HepG2 (cell line): ENCODE measurements around the gene ANKRD2. TPM values are rescaled to one million over a fixed set of nuclear protein-coding genes. Genes with fewer than 3 reads are reported as not detected.

Experiments
- ATAC-seq: fragments of 200-7000 bp; cut with Tn5 transposase; 3 replicates; pipeline ENCODE4 v1.9.1; 2020; ENCODE audit warnings: mild to moderate bottlenecking, moderate library complexity
- BruUV-seq: library from RNA; stranded (reverse); fragments of 400-500 nt; replicated peaks from 2 replicates; lab custom pipeline; 2021; lab: Mats Ljungman, UMichigan
- CTCF ChIA-PET: fragments of 300-600 bp; formaldehyde crosslinking; extraction: SDS; loops from one replicate; lab custom pipeline; 2021; ENCODE audit warnings: low total read pairs, inconsistent platforms, low intra/inter-chr PET ratio; lab: Yijun Ruan, JAX
- POLR2A ChIA-PET: fragments of 350-600 bp; sonication (Branson Sonifier 250); formaldehyde crosslinking; loops from one replicate; lab custom pipeline; 2020; ENCODE audit warnings: antibody characterized with exemption, inconsistent platforms; lab: Yijun Ruan, JAX
- DNase-seq: peaks from one replicate; pipeline ENCODE4 v3.0.0-alpha.2; 2015; ENCODE audit warnings: low spot score
- FAIRE-seq: peaks from 3 replicates; lab custom pipeline; 2011; peaks lifted over from hg19 to GRCh38; lab: Jason Lieb, UNC
- H2AFZ ChIP-seq: one replicate; pipeline ENCODE4 v1.6.1; 2011; ENCODE audit warnings: low read length, inconsistent platforms
- H3K27ac ChIP-seq: fragments of 300-600 bp; 3 replicates; pipeline ENCODE4 v1.8.0; 2011; ENCODE audit warnings: mixed run types, mild to moderate bottlenecking, mixed read lengths, low read length, inconsistent platforms; ENCODE audit not compliant: insufficient read depth; ENCODE audit errors: extremely low read length
- H3K27me3 ChIP-seq, 2 experiments: fragments of 200-600 bp in 1 of 2; 2 replicates in 1 of 2; 3 replicates in 1 of 2; pipeline versions ENCODE4 v1.6.0 to v1.8.0; 2011; ENCODE audit warnings: low read length in 2 of 2, mild to moderate bottlenecking in 2 of 2, moderate library complexity in 2 of 2, inconsistent platforms in 1 of 2; ENCODE audit not compliant: insufficient read depth in 2 of 2, control insufficient read depth in 1 of 2
- H3K36me3 ChIP-seq, 2 experiments: fragments of 200-600 bp in 1 of 2; replicated peaks in 1 of 2; 2 replicates in 1 of 2; 3 replicates in 1 of 2; pipeline versions ENCODE4 v1.5.1 to v1.8.0; 2011; ENCODE audit warnings: low read length in 2 of 2, inconsistent platforms in 1 of 2; ENCODE audit not compliant: insufficient read depth in 2 of 2, control insufficient read depth in 1 of 2
- H3K4me1 ChIP-seq: 2 replicates; pipeline ENCODE4 v1.5.1; 2012; ENCODE audit warnings: low read length, inconsistent platforms; ENCODE audit not compliant: insufficient read depth
- H3K4me2 ChIP-seq: 2 replicates; pipeline ENCODE4 v1.6.0; 2011; ENCODE audit warnings: low read depth, low read length, inconsistent platforms
- H3K4me3 ChIP-seq, 3 experiments: fragments of 200-600 bp in 1 of 3; sonication (generic), shearing (Covaris generic) in 1 of 3; replicated peaks in 1 of 3; 2 replicates each; pipeline ENCODE4 v1.5.1; 2011 to 2016; ENCODE audit warnings: low read length in 3 of 3, inconsistent platforms in 2 of 3, low read depth in 2 of 3, mild to moderate bottlenecking in 2 of 3, control low read depth in 1 of 3, mixed read lengths in 1 of 3; ENCODE audit not compliant: insufficient read depth in 1 of 3
- H3K79me2 ChIP-seq: one replicate; pipeline ENCODE4 v1.6.1; 2011; ENCODE audit warnings: low read length, inconsistent platforms; ENCODE audit not compliant: insufficient read depth
- H3K9ac ChIP-seq: 2 replicates; pipeline ENCODE4 v1.6.0; 2011; ENCODE audit warnings: mild to moderate bottlenecking, low read depth, low read length, inconsistent platforms; ENCODE audit not compliant: insufficient read depth
- H3K9me3 ChIP-seq: 2 replicates; pipeline ENCODE4 v1.5.1; 2012; ENCODE audit warnings: mild to moderate bottlenecking, low read length
- H4K20me1 ChIP-seq: 2 replicates; pipeline ENCODE4 v1.6.0; 2011; ENCODE audit warnings: inconsistent platforms, mild to moderate bottlenecking, low read length, moderate library complexity; ENCODE audit not compliant: insufficient read depth
- ADNP ChIP-seq: sonication (generic); formaldehyde crosslinking; IDR thresholded peaks from 2 replicates; pipeline ENCODE4 v1.4.0; 2020; ENCODE audit warnings: missing genetic modification reagents
- AGO1 ChIP-seq: fragments of 200-400 bp; formaldehyde crosslinking; IDR thresholded peaks from 2 replicates; pipeline ENCODE4 v1.6.1; 2017; ENCODE audit warnings: mild to moderate bottlenecking, low read depth, low read length, moderate library complexity; ENCODE audit not compliant: poor library complexity, severe bottlenecking
- ELF3 ChIP-seq: IDR thresholded peaks from 2 replicates; pipeline ENCODE4 v1.6.1; 2016; ENCODE audit warnings: missing genetic modification reagents, missing compliant biosample characterization
- FOXK2 ChIP-seq: fragments of 450-650 bp; IDR thresholded peaks from 2 replicates; pipeline ENCODE4 v1.6.1; 2016
- JUND ChIP-seq: sonication (generic); formaldehyde crosslinking; IDR thresholded peaks from 2 replicates; pipeline ENCODE4 v1.8.0; 2022; ENCODE audit warnings: mild to moderate bottlenecking, missing genetic modification reagents
- PAF1 ChIP-seq: IDR thresholded peaks from 2 replicates; pipeline ENCODE4 v1.6.1; 2016; ENCODE audit warnings: missing genetic modification reagents, missing compliant biosample characterization
- PHF5A ChIP-seq: IDR thresholded peaks from one replicate; pipeline ENCODE4 v1.6.1; 2018; ENCODE audit warnings: low read depth, missing genetic modification reagents; ENCODE audit not compliant: unreplicated experiment
- SMAD1 ChIP-seq: sonication (generic); formaldehyde crosslinking; IDR thresholded peaks from 2 replicates; pipeline ENCODE4 v1.4.0; 2020; ENCODE audit warnings: missing genetic modification reagents, low read depth, mild to moderate bottlenecking, borderline replicate concordance
- SP4 ChIP-seq: sonication (generic); formaldehyde crosslinking; IDR thresholded peaks from 2 replicates; pipeline ENCODE4 v1.8.1; 2023; ENCODE audit warnings: mild to moderate bottlenecking, missing genetic modification reagents
- TEAD2 ChIP-seq: sonication (generic); formaldehyde crosslinking; IDR thresholded peaks from 2 replicates; pipeline ENCODE4 v1.9.0; 2021; ENCODE audit warnings: missing genetic modification reagents
- ZHX2 ChIP-seq, 2 experiments: sonication (generic) in 1 of 2; formaldehyde crosslinking in 1 of 2; IDR thresholded peaks; 2 replicates each; pipeline versions ENCODE4 v1.6.1 to v1.9.0; 2014 to 2022; ENCODE audit warnings: antibody characterized with exemption in 1 of 2, borderline replicate concordance in 1 of 2, inconsistent platforms in 1 of 2, low read depth in 1 of 2, missing genetic modification reagents in 1 of 2
- ZNF20 ChIP-seq: sonication (generic); formaldehyde crosslinking; IDR thresholded peaks from 2 replicates; pipeline ENCODE4 v1.4.0; 2020; ENCODE audit warnings: mild to moderate bottlenecking, moderate library complexity, missing genetic modification reagents
- ZNF234 ChIP-seq: sonication (generic); formaldehyde crosslinking; conservative IDR thresholded peaks from 2 replicates; pipeline ENCODE4 v1.5.1; 2020; ENCODE audit warnings: mild to moderate bottlenecking, missing genetic modification reagents
- ZNF33B ChIP-seq: sonication (generic); formaldehyde crosslinking; IDR thresholded peaks from 2 replicates; pipeline ENCODE4 v1.5.1; 2020; ENCODE audit warnings: mild to moderate bottlenecking, missing genetic modification reagents
- ZNF350 ChIP-seq: sonication (generic); formaldehyde crosslinking; IDR thresholded peaks from 2 replicates; pipeline ENCODE4 v1.4.0; 2020; ENCODE audit warnings: mild to moderate bottlenecking, low read depth, missing genetic modification reagents, borderline replicate concordance
- ZNF451 ChIP-seq: sonication (generic); formaldehyde crosslinking; IDR thresholded peaks from 2 replicates; pipeline ENCODE4 v1.5.0; 2020; ENCODE audit warnings: mild to moderate bottlenecking, missing genetic modification reagents
- ZNF468 ChIP-seq: sonication (generic); formaldehyde crosslinking; IDR thresholded peaks from 2 replicates; pipeline ENCODE4 v1.8.0; 2022; ENCODE audit warnings: mild to moderate bottlenecking, moderate library complexity, missing genetic modification reagents
- ZNF569 ChIP-seq: sonication (generic); formaldehyde crosslinking; IDR thresholded peaks from 2 replicates; pipeline ENCODE4 v1.5.0; 2020; ENCODE audit warnings: mild to moderate bottlenecking, missing genetic modification reagents, moderate library complexity, borderline replicate concordance
- ZNF644 ChIP-seq: IDR thresholded peaks from 2 replicates; pipeline ENCODE4 v1.6.1; 2016; ENCODE audit warnings: low read depth
- WGBS: methylation state at CpG from one replicate; pipeline ENCODE4 v1.1.6; 2017; ENCODE audit warnings: low lambda C conversion rate; 5-methylcytosine and 5-hydroxymethylcytosine counted together
- in situ Hi-C: cut with HindIII; loops from 2 replicates; pipeline ENCODE4 v1.10.0; 2017; ENCODE audit warnings: low pct_unique_long_range_greater_than_20kb; ENCODE audit not compliant: extremely low pct_ligation_motif_present
- intact Hi-C: fragments of 100-400 bp; cut with micrococcal nuclease; formaldehyde crosslinking; loops from one replicate; pipeline ENCODE4 v1.10.0; 2022; ENCODE audit not compliant: unreplicated experiment
- polyA plus RNA-seq, 8 experiments: library from polyadenylated mRNA; depleted of rRNA in 3 of 8; stranded (reverse) in 7 of 8; unstranded in 1 of 8; fragments of >200 nt; fragmentation: Illumina TruSeq in 4 of 8; extraction: Trizol in 4 of 8; gene quantifications; 2 replicates each; pipeline versions ENCODE4 v1.2.1 to v1.2.3, GENCODE V29; 2011 to 2016; ENCODE audit warnings: low read depth in 4 of 8, missing spikeins in 1 of 8, mixed read lengths in 1 of 8; ENCODE audit not compliant: insufficient read depth in 1 of 8
- total RNA-seq, 5 experiments: library from RNA; depleted of rRNA; stranded (reverse); fragments of >200 nt; fragmentation: Illumina TruSeq; extraction: Trizol; gene quantifications; 2 replicates each; pipeline ENCODE4 v1.2.3, GENCODE V29; 2016; ENCODE audit warnings: low read depth in 1 of 5

Gene ANKRD2
- total and polyA plus RNA-seq, 2 of the 13 experiments (the other 11 are each of a cell fraction or from before 2014, with no cell fraction given) = not detected

- no peak for TF ChIP-seq ZHX2 (IDR thresholded peaks at IDR 0.05; ENCODE audit: low read depth)
- TF ChIP-seq ZHX2 (CRISPR knock-in tag; IDR thresholded peaks at IDR 0.05; ENCODE audit: borderline replicate concordance) = no peak
- TF ChIP-seq ZNF350 (CRISPR knock-in tag) = no peak
Observed at GRCh38 chr10:97607095-97607636, 34.6 kb downstream of the ANKRD2 start (continued).

GRCh38 chr10:97608991-97609561 is 36.5 kb downstream of the ANKRD2 start:
- ChIA-PET CTCF (interaction anchor here (1.1 kb wide), 1 partner anchor 36 kb away, joined by 4 read pairs; no protein-coding TSS in a partner anchor), POLR2A (interaction anchor here (1.6 kb wide), 1 partner anchor 25 kb away, joined by 4 read pairs; the partner anchor contains the start of gene HOGA1)
- intact Hi-C loops (no loop called here), in situ Hi-C loops (no loop called here)
- H2AFZ ChIP-seq = no peak overlapping the region
- DNase-seq = no peak
- H3K4me2 ChIP-seq = no peak overlapping the region
- H3K9ac ChIP-seq = no peak overlapping the region
- H3K9me3 ChIP-seq = no peaks in the 10 kb centered on the region
- no peak for FAIRE-seq
- no peaks in the 10 kb centered on the region for H4K20me1 ChIP-seq
- no peaks in the 10 kb centered on the region for H3K79me2 ChIP-seq
- no peak overlapping the region for H3K27ac ChIP-seq
- H3K4me1 ChIP-seq = no peaks in the 10 kb centered on the region
- no peaks in the 10 kb centered on the region for H3K36me3 ChIP-seq
- WGBS = 92% methylated on average over 13 of the region's 13 CpGs
- no peak for ATAC-seq
- no peaks in the 10 kb centered on the region for H3K27me3 ChIP-seq
- no TSS peak for BruUV-seq
- H3K4me3 ChIP-seq = no peak overlapping the region
- TF ChIP-seq AGO1 (no peak), JUND (CRISPR knock-in tag) (no peak), PHF5A (no peak), ZNF234 (CRISPR knock-in tag) (no peak), ZNF33B (CRISPR knock-in tag) (no peak), ADNP (CRISPR knock-in tag) (no peak), ZNF468 (CRISPR knock-in tag) (no peak), ELF3 (CRISPR knock-in tag) (no peak), TEAD2 (CRISPR knock-in tag) (no peak), FOXK2 (no peak), ZNF451 (no peak), SP4 (CRISPR knock-in tag) (no peak), ZNF644 (CRISPR knock-in tag) (no peak), SMAD1 (no peak), PAF1 (CRISPR knock-in tag) (no peak), ZNF20 (CRISPR knock-in tag) (no peak), ZNF569 (CRISPR knock-in tag) (no peak)
